Measurements from ENCODE around the gene SF1.

SF1 gene

DNA sequence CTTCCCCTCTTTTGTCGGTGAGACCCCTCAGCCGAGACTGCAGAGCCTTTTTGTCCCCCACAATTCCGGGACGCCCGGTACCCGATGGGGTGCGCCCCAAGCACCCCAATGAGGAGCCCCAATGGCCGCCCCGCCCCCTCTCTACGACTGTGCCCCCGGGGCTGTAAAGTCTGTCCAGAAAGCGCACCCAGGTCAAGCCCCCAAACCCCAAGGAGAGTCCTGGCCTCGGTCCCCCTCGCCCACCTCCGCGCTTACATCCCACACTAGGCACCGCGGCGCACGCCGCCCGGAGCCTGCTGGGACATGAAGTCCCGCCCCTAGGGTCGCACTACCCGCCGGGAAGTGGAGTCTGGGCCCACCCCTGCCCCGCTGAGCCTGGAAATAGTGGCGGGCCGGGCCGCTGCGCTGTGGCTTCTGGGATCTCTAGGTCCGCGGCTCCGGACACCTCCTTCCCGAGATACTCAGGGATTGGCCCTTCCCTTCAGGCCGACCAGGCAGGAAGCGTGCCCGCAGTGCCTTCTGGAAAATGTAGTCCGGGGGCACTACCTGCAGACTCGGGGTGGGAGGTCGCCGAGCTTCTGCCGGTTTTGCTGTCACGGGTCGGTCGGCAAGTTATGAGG lies 32.0 kb upstream of the SF1 start, which contains the start of gene MEN1:
Gene MEN1, minus strand, starts transcription at position 281 of the 620 bp plus-strand sequence. CDS start 442 bp downstream, outside the sequence.
- Histone ChIP-seq H3K9ac (ENCODE audit: low read length) (peak within 1 kb of the TSS; percentile 89), H3K4me1 (ENCODE audit: control insufficient read depth, insufficient read depth, low read length) (peaks cover 8% of the 10 kb centered on the region), H3K27me3 (replicated peaks; ENCODE audit: control insufficient read depth, insufficient read depth, low read length) (no peaks in the 10 kb centered on the region), H3K9me3 (ENCODE audit: control insufficient read depth, low read length) (no peaks in the 10 kb centered on the region), H3K4me3 (ENCODE audit: low read length) (peak within 1 kb of the TSS; percentile 86), H3K36me3 (ENCODE audit: control insufficient read depth, insufficient read depth, low read length, severe bottlenecking) (peaks cover 18% of the 10 kb centered on the region)
- DNase-seq (ENCODE audit: low read depth), result peak; percentile 98

GRCh38 chr11:64809781-64810241 lies 31.5 kb upstream of the SF1 start:
- peak overlapping the region; percentile 89 for H3K9ac ChIP-seq (ENCODE audit: low read length)
- H3K9me3 ChIP-seq (ENCODE audit: control insufficient read depth, low read length), result no peaks in the 10 kb centered on the region
- H3K4me3 ChIP-seq (ENCODE audit: low read length), result peak overlapping the region; percentile 86
- H3K27me3 ChIP-seq (replicated peaks; ENCODE audit: control insufficient read depth, insufficient read depth, low read length), result no peaks in the 10 kb centered on the region
- H3K36me3 ChIP-seq (ENCODE audit: control insufficient read depth, insufficient read depth, low read length, severe bottlenecking), result peaks cover 24% of the 10 kb centered on the region
- peak; percentile 58 for DNase-seq (ENCODE audit: low read depth)
- peaks cover 8% of the 10 kb centered on the region for H3K4me1 ChIP-seq (ENCODE audit: control insufficient read depth, insufficient read depth, low read length)

- Histone ChIP-seq H3K27me3 (replicated peaks; ENCODE audit: control insufficient read depth, insufficient read depth, low read length) (no peaks in the 10 kb centered on the region), H3K36me3 (ENCODE audit: control insufficient read depth, insufficient read depth, low read length, severe bottlenecking) (peaks cover 25% of the 10 kb centered on the region), H3K9me3 (ENCODE audit: control insufficient read depth, low read length) (no peaks in the 10 kb centered on the region), H3K9ac (ENCODE audit: low read length) (no peak overlapping the region), H3K4me3 (ENCODE audit: low read length) (no peak overlapping the region), H3K4me1 (ENCODE audit: control insufficient read depth, insufficient read depth, low read length) (peaks cover 19% of the 10 kb centered on the region)
- DNase-seq (ENCODE audit: low read depth), result no peak
Measured at GRCh38 chr11:64805481-64805880, 27.1 kb upstream of the SF1 start.

DNA sequence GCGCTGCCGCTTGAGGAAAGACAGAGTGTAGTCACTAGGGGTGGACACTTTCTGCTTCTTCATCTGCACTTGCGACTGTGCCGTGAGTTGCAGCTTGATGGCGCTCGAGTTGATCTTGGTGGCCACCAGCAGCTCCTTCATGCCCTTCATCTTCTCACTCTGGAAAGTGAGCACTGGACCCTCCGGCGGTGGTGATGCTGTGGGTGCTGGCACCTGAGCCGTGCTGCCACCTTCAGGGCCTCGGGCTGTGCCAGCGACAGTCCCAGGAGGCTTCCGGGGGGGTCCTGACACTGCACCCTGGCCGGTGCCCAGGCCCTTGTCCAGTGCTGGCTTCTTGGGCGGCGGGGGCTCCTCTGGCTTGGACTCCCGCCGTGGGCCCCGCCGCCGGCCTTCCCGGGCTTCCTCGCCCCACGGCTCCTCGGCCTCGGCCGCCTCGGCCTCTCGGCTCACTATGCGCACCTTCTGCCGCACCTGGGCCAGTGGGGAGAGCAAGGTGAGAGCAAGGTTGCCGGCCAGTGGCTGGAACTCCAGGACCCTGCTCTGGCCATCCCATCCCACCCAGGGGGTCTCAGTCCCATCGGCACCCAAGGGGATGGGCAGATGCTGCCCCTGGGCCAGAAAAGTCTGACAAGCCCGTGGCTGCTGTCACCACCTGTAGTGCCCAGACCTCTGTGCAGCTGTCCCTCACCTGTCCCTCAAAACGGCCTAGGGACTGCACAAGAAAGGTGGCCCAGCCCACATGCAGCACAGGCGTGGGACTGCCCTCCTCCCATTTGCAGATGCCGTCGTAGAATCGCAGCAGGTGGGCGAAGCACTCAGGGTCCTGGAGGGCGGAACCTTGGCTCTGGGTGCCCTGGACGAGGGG lies 26.2 kb upstream of the SF1 start:
- Histone ChIP-seq H3K36me3 (ENCODE audit: control insufficient read depth, insufficient read depth, low read length, severe bottlenecking) (peaks cover 25% of the 10 kb centered on the region), H3K27me3 (replicated peaks; ENCODE audit: control insufficient read depth, insufficient read depth, low read length) (no peaks in the 10 kb centered on the region)

GRCh38 chr11:64803846-64804345 lies 25.6 kb upstream of the SF1 start:
- H3K36me3 ChIP-seq (ENCODE audit: control insufficient read depth, insufficient read depth, low read length, severe bottlenecking), result peaks cover 25% of the 10 kb centered on the region
- no peak for DNase-seq (ENCODE audit: low read depth)
- H3K4me1 ChIP-seq (ENCODE audit: control insufficient read depth, insufficient read depth, low read length), result peaks cover 12% of the 10 kb centered on the region
- peak overlapping the region; percentile 91 for H3K4me3 ChIP-seq (ENCODE audit: low read length)
- no peaks in the 10 kb centered on the region for H3K9me3 ChIP-seq (ENCODE audit: control insufficient read depth, low read length)
- no peaks in the 10 kb centered on the region for H3K27me3 ChIP-seq (replicated peaks; ENCODE audit: control insufficient read depth, insufficient read depth, low read length)
- H3K9ac ChIP-seq (ENCODE audit: low read length), result peak overlapping the region; percentile 85

More for the DNA sequence above, 26.2 kb upstream of the SF1 start:
- peaks cover 18% of the 10 kb centered on the region for H3K4me1 ChIP-seq (ENCODE audit: control insufficient read depth, insufficient read depth, low read length)
- DNase-seq (ENCODE audit: low read depth), result no peak
- no peaks in the 10 kb centered on the region for H3K9me3 ChIP-seq (ENCODE audit: control insufficient read depth, low read length)
- H3K4me3 ChIP-seq (ENCODE audit: low read length), result no peak overlapping the region
- peak overlapping the region; percentile 85 for H3K9ac ChIP-seq (ENCODE audit: low read length)

DNA sequence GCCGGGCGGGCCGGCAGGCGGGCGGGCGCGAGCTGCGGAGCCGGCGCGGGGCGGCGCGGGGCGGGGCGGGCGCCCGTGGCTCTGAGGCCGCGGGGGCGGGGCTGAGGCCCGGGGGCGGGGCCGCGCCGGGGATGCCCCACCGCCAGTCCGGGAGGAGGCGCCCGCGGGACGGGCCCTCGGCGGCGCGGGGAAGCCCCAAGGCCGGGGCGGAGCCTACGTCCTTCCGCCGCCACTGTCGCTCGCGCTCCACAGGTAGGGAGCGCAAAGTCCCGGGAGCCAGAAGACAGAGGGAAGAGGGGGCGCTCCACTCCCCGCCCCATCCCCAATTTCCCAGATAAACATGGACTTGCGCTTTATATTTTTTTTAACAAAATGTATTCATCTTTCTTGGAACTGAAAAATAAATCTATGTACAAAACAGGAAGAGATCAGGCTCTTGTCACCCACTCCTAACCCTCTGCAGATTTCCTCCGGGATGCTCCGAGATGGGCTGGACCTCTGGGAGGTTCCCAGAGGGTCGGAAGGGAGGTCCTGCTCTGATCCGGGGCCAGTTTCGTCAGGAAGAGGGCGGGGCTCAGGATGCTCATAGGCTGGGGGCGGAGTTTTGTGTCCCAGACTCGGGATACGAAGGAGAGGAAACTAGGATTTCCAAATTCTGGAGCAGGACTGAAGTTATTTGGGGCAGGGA lies 25.0 kb upstream of the SF1 start, which contains the start of gene MAP4K2:
Gene MAP4K2, minus strand, starts transcription at position 57 of the 688 bp plus-strand sequence. CDS start 65 bp downstream, outside the sequence.
- H3K4me1 ChIP-seq (ENCODE audit: control insufficient read depth, insufficient read depth, low read length), result peaks cover 12% of the 10 kb centered on the region
- H3K4me3 ChIP-seq (ENCODE audit: low read length), result peak within 1 kb of the TSS; percentile 91
- peak; percentile 97 for DNase-seq (ENCODE audit: low read depth)
- H3K9ac ChIP-seq (ENCODE audit: low read length), result peak within 1 kb of the TSS; percentile 85
- no peaks in the 10 kb centered on the region for H3K27me3 ChIP-seq (replicated peaks; ENCODE audit: control insufficient read depth, insufficient read depth, low read length)
- H3K9me3 ChIP-seq (ENCODE audit: control insufficient read depth, low read length), result no peaks in the 10 kb centered on the region
- peaks cover 25% of the 10 kb centered on the region for H3K36me3 ChIP-seq (ENCODE audit: control insufficient read depth, insufficient read depth, low read length, severe bottlenecking)

- Histone ChIP-seq H3K9ac (ENCODE audit: low read length) (peak overlapping the region; percentile 42), H3K27me3 (replicated peaks; ENCODE audit: control insufficient read depth, insufficient read depth, low read length) (no peaks in the 10 kb centered on the region), H3K4me3 (ENCODE audit: low read length) (peak overlapping the region; percentile 65), H3K9me3 (ENCODE audit: control insufficient read depth, low read length) (no peaks in the 10 kb centered on the region), H3K36me3 (ENCODE audit: control insufficient read depth, insufficient read depth, low read length, severe bottlenecking) (peaks cover 22% of the 10 kb centered on the region), H3K4me1 (ENCODE audit: control insufficient read depth, insufficient read depth, low read length) (peaks cover 12% of the 10 kb centered on the region)
- DNase-seq (ENCODE audit: low read depth), result no peak
Measured at GRCh38 chr11:64802370-64803157, 24.2 kb upstream of the SF1 start.

DNA sequence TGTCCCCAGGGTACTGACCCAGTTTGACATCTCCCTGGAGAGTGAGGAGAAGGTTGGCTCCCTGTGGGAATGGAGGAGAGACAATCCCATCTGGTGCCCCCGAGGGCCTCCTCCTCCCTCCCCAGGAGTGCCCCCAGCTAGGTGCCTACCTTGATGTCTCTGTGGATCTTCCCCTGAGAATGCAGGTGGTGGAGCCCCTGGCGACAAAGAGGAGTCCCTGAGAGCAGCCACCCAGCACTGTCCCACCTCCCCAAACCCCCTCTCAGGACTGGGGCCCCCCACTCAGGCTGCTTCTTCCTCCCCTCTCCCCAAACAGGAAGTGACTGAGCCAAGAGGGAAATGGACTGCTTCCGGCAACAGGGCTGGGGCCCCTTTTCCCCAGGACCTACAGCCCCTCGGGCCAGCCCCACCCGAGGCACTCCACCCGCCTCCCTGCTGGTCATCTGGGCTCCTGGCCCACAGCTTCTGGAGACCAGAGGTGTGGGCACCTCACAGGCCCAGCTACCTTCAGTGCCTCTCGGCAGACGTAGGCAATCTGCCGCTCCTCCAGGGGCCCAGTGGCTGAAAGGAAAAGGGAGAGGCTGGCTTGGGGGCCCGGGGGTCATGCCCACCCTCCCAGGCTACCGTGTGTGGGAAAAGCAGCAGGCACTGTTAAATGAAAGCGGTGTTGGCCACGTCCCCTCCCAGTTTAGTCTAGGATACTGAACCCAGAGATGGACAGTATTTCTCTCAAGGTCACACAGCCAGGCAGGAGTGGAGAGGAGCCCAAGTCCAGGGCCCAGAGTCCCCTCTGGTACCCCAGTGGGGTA lies 23.4 kb upstream of the SF1 start:
- peaks cover 15% of the 10 kb centered on the region for H3K36me3 ChIP-seq (ENCODE audit: control insufficient read depth, insufficient read depth, low read length, severe bottlenecking)
- peaks cover 12% of the 10 kb centered on the region for H3K4me1 ChIP-seq (ENCODE audit: control insufficient read depth, insufficient read depth, low read length)
- DNase-seq (ENCODE audit: low read depth), result no peak
- no peak overlapping the region for H3K4me3 ChIP-seq (ENCODE audit: low read length)
- H3K9me3 ChIP-seq (ENCODE audit: control insufficient read depth, low read length), result no peaks in the 10 kb centered on the region
- no peak overlapping the region for H3K9ac ChIP-seq (ENCODE audit: low read length)
- H3K27me3 ChIP-seq (replicated peaks; ENCODE audit: control insufficient read depth, insufficient read depth, low read length), result no peaks in the 10 kb centered on the region

GRCh38 chr11:64801158-64801464 lies 22.8 kb upstream of the SF1 start:
- Histone ChIP-seq H3K9me3 (ENCODE audit: control insufficient read depth, low read length) (no peaks in the 10 kb centered on the region), H3K27me3 (replicated peaks; ENCODE audit: control insufficient read depth, insufficient read depth, low read length) (no peaks in the 10 kb centered on the region), H3K4me1 (ENCODE audit: control insufficient read depth, insufficient read depth, low read length) (peaks cover 12% of the 10 kb centered on the region), H3K9ac (ENCODE audit: low read length) (no peak overlapping the region), H3K36me3 (ENCODE audit: control insufficient read depth, insufficient read depth, low read length, severe bottlenecking) (peaks cover 11% of the 10 kb centered on the region), H3K4me3 (ENCODE audit: low read length) (no peak overlapping the region)
- no peak for DNase-seq (ENCODE audit: low read depth)

Measured in adipocyte (in vitro differentiated cells).